ENCODE results near the gene CEP89.

GRCh38 chr19:32928806-32929205, 43.0 kb downstream of the CEP89 start:
- no peak for TF ChIP-seq POLR2A (IDR thresholded peaks at IDR 0.05; ENCODE audit: low read depth, low read length)
- no peak for TF ChIP-seq POLR2AphosphoS5 (IDR thresholded peaks at IDR 0.05; ENCODE audit: low read depth, low read length)
- no peak for TF ChIP-seq TAF1 (IDR thresholded peaks at IDR 0.05; ENCODE audit: borderline replicate concordance, low read depth, low read length)

Measured in GM12892 (cell line).